ENCODE data around the gene PDK2.

PDK2 gene

GRCh38 chr17:50101346-50102163 is 6.4 kb downstream of the PDK2 start:
- peak; percentile 36 for DNase-seq (ENCODE audit: low spot score)

DNA sequence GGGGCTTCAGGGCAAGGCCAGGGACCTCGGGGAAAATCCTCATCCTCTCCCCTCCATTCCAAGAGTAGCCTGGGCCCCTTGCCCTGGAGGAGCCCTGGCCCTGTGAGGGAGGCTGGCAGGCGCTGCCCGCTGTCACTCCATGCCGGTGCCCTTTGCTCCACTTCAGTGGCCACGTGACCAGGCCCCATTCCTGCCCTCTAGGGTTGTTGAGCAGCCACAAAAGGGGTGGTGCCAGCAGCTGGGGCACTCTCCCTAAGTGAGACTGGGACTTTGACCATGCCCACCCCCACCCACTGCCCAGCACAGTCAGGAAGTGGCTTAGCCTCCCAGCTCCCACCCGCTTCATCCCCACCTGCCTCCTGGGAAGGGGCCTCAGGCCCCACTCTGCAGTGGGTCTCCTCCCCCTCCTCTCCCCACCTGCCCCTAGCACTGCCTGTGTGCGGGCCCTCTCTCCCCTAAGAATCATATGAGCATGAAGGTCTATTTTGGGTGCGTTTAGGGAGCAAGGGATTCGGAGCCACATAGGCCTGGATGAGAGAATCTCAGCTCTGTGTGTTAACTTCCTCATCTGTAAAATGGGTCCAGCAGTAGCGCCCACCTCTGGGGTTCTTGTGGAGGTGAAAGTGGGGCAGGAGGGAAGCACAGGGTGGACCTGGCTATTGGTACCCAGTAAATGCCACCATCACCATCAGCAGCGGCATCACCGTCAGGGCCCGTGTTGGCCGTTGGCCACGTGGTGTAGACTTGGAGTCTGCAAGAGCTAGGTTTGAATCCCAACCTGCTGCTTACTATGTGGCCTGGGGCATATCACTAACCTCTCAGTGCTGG is 7.2 kb downstream of the PDK2 start:
- DNase-seq (ENCODE audit: low spot score) = peak; percentile 46

DNA sequence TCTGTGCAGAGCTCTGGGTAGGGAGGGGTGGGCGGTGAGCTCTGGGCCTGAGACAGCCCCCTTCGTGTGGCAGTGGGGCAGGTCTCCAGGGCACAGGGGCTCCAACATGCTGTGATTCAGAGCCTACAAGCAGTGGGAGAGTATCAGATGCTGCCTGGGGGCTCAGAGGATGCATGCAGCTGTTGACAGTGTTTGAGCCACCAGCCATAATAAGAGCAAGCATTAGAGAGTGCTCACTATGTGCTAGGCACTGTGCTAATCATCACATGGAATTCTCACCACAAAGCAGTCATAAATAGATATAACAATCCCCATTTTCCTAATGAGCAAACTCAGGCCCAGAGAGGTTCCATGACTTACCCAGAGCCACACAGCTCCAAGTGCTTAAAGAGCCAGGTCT is 8.1 kb downstream of the PDK2 start:
- no peak for DNase-seq (ENCODE audit: low spot score)

- no peak for DNase-seq (ENCODE audit: low spot score)
Measured at GRCh38 chr17:50103941-50104340, 8.8 kb downstream of the PDK2 start.

DNA sequence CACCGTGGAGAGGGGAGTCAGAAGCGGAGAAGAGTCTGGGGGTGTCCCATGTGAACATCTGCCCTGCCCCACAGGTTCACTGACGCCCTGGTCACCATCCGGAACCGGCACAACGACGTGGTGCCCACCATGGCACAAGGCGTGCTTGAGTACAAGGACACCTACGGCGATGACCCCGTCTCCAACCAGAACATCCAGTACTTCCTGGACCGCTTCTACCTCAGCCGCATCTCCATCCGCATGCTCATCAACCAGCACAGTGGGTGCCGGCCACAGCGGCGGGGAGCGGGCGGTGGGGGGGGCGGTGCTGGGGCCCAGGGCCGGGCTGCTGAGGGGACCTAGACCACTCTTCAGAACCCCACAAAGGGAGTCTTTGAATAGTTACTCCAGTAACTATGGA is 10.7 kb downstream of the PDK2 start:
- DNase-seq (ENCODE audit: low spot score) = no peak

- no peak for DNase-seq (ENCODE audit: low spot score)
Measured at GRCh38 chr17:50106393-50107131, 11.4 kb downstream of the PDK2 start.

- peak; percentile 76 for DNase-seq (ENCODE audit: low spot score)
Measured at GRCh38 chr17:50107790-50108414, 12.8 kb downstream of the PDK2 start.

- no peak for DNase-seq (ENCODE audit: low spot score)
Measured at GRCh38 chr17:50108556-50108955, 13.4 kb downstream of the PDK2 start.

- no peak for DNase-seq (ENCODE audit: low spot score)
Measured at GRCh38 chr17:50109207-50109606, 14.1 kb downstream of the PDK2 start.

GRCh38 chr17:50109785-50110184 is 14.6 kb downstream of the PDK2 start:
- no peak for DNase-seq (ENCODE audit: low spot score)

DNA sequence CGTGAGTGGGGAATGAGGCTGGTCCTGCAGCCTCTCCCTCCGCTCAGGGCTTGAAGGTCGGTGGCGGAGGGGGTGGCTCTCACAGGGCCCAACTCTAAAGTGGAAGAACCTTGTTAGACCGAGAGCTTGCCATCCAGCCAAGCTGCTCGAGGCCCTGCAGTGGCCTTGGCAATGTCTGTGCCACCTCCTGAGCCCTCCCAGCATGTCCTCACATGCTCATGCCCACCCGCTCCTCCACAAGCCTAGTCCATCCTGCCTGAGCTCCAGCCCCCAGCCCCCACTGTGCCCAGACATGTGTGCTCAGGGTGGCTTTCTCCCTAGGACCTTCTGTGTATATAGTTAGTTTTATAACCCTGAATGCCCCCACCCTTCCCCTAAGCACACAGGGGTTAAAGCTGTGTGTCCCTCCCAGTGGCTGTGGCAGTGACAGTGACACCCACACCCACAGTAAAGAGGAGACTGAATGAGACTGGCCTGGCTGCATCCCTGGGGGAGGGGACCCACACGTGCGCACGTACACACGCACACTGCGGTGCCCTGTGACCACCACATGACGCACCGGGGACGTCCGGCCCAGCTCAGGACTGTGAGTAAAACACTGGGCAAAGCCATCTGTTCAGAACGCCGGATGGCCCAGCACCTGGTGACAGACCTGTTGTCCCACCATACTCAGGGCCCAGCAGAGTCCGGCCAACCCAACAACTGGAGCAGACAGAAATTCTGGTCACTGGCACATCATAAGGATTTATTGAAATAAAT is 15.6 kb downstream of the PDK2 start:
- peak; percentile 72 for DNase-seq (ENCODE audit: low spot score)

- DNase-seq (ENCODE audit: low spot score) = peak; percentile 59
Measured at GRCh38 chr17:50111673-50112655, 16.8 kb downstream of the PDK2 start.

DNA sequence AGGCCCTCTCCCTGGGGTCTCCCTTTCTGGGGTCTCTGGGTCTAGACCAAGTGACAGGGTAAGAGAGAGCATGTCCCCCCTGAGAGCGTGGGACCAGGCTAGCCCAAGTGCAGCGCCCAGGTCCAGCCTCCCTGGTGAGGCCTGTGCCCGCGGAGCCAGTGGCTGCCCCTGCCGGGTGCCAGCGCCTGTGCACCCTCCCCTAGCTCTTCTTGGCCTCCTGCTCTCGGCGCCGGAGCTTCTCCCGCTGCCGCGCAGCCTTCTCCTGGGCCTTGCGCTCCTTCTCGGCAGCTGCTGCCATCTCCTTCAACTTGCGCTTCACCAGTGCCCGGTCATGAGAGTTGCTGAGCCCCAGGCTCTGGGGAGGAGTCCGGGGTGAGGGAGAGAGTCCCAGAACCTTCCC is 17.5 kb downstream of the PDK2 start:
- DNase-seq (ENCODE audit: low spot score) = no peak

- no peak for DNase-seq (ENCODE audit: low spot score)
Measured at GRCh38 chr17:50113624-50114320, 18.6 kb downstream of the PDK2 start.

- DNase-seq (ENCODE audit: low spot score) = no peak
Measured at GRCh38 chr17:50114401-50114800, 19.2 kb downstream of the PDK2 start.

DNA sequence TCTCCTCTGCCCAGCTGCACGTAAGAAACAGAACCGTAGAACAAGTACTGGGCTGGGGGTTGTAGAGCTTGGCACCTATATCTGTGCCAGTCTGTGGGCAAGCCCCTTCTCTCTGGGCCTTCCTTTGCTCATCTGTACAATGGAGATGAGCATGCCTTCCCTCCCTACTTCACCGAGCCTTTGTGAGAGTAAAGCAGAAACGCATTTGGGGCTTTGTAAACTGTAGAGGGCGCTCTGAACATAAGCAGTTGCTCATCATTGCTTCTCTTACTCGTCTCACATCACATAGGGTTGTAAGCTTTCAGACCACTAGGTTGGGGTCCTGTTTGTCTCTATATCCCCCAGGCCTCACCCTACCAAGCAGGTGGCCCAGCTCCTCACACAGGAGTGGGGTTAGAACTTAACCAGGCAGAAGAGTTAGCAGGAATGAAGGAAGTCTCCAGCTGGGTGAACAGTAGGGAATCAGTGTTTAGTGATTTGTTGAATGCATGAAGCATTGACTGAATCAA is 19.8 kb downstream of the PDK2 start:
- DNase-seq (ENCODE audit: low spot score) = peak; percentile 58

DNA sequence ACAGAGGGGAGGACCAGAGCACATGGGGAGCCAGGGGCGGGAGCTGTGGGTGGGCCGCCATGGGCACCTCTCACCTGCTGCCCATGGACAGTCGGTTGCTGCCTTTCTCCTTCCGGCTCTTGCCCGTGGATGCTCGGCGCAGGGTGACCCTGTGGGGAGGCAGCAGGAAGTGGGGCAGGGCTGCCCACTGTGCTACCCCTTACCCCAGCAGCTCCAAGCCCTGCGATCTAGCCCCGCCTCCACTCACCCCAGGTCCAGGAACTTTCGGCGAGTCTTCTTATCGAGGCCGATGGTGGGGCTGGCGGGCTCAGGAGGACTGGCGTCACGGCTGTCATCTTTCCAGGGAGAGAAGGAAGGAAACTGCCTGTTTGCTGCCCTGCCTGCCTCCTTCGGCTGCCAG is 20.6 kb downstream of the PDK2 start:
- DNase-seq (ENCODE audit: low spot score) = no peak

GRCh38 chr17:50117202-50118051 is 22.3 kb downstream of the PDK2 start:
- no peak for DNase-seq (ENCODE audit: low spot score)

All from hepatic stellate cell (primary cell).